GM06990 (cell line): ENCODE data around the gene UNC13A.

Experiments used
- DNase-seq: peaks from one replicate; pipeline ENCODE4 v3.0.0-alpha.2; 2011; ENCODE audit not compliant: insufficient read length; ENCODE audit errors: extremely low read depth
- H3K27me3 ChIP-seq: replicated peaks from 2 replicates; pipeline ENCODE4 v1.6.0; 2011; ENCODE audit warnings: low read length; ENCODE audit not compliant: control insufficient read depth, insufficient read depth
- H3K36me3 ChIP-seq: 2 replicates; pipeline ENCODE4 v1.5.1; 2011; ENCODE audit warnings: low read length; ENCODE audit not compliant: control insufficient read depth, insufficient read depth
- H3K4me3 ChIP-seq: replicated peaks from 2 replicates; pipeline ENCODE4 v1.5.1; 2011; ENCODE audit warnings: low read depth, mild to moderate bottlenecking, control low read depth, low read length
- TF ChIP-seq, protein P1 (sequence below): IDR thresholded peaks from 2 replicates; pipeline ENCODE4 v1.5.1; 2011; ENCODE audit warnings: low read length, control low read depth, mild to moderate bottlenecking, inconsistent platforms; ENCODE audit not compliant: insufficient read depth, poor library complexity, severe bottlenecking

The UNC13A gene

GRCh38 chr19:17726964-17727773 lies 39.0 kb upstream of the UNC13A start:
- Histone ChIP-seq H3K4me3 (no peak overlapping the region), H3K36me3 (peaks cover 40% of the 10 kb centered on the region), H3K27me3 (no peaks in the 10 kb centered on the region)
- TF ChIP-seq, protein P1, sequence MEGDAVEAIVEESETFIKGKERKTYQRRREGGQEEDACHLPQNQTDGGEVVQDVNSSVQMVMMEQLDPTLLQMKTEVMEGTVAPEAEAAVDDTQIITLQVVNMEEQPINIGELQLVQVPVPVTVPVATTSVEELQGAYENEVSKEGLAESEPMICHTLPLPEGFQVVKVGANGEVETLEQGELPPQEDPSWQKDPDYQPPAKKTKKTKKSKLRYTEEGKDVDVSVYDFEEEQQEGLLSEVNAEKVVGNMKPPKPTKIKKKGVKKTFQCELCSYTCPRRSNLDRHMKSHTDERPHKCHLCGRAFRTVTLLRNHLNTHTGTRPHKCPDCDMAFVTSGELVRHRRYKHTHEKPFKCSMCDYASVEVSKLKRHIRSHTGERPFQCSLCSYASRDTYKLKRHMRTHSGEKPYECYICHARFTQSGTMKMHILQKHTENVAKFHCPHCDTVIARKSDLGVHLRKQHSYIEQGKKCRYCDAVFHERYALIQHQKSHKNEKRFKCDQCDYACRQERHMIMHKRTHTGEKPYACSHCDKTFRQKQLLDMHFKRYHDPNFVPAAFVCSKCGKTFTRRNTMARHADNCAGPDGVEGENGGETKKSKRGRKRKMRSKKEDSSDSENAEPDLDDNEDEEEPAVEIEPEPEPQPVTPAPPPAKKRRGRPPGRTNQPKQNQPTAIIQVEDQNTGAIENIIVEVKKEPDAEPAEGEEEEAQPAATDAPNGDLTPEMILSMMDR, result no peak
- no peak for DNase-seq

GRCh38 chr19:17726136-17726741 lies 38.1 kb upstream of the UNC13A start:
- Histone ChIP-seq H3K4me3 (no peak overlapping the region), H3K36me3 (peaks cover 43% of the 10 kb centered on the region), H3K27me3 (no peaks in the 10 kb centered on the region)
- TF ChIP-seq, protein P1, result no peak
- no peak for DNase-seq

DNA sequence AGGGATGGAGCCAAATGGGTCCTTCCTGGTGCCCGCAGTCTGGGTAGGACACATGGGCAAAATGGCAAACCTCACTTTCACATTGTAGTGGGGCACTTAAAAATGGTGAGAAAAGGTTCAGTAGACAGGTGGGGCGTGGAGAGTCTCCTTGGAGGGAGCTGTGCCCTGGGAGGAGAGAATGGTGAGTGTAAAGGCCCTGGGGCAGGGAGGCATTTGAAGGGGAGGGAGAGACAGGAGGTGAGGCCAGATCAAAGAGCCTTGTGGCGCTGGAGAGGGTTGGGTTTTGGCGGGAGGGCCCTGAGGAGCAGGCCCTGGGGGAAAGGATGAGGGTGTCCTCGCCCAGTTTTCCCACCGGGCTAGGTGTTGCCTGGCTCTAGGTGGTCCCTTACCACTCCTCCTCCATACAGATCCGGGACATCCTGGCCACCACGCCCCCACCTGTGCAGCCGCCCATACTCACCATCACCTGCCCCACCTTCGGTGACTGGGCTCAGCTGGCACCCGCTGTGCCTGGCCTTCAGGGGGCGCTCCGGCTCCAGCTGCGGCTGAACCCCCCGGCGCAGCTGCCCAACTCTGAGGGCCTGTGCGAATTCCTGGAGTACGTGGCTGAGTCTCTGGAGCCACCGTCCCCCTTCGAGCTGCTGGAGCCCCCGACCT lies 37.4 kb upstream of the UNC13A start:
- TF ChIP-seq, protein P1, result peak; percentile 57
- no peak overlapping the region for H3K4me3 ChIP-seq
- H3K36me3 ChIP-seq, result peaks cover 43% of the 10 kb centered on the region
- no peaks in the 10 kb centered on the region for H3K27me3 ChIP-seq
- DNase-seq, result no peak

DNA sequence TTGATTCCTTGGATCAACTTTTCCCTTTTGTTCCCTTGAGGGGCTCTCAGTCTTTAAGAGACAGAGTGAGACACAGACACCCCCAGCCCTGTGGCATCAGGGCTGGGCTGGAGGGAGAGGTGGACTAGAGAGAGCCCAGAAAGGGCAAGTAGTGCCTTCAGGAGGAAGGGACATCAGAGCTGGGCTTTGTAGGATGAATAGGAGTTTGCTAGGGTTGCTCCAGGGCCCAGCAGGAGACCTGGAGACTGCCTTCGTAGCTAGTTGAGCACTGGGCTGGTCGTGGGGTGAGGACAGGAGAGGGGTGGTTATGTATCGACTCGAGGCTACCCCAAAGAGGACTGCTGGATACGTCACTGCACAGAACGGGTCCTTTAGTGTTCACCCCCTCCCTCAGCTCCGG lies 36.5 kb upstream of the UNC13A start:
- Histone ChIP-seq H3K4me3 (no peak overlapping the region), H3K36me3 (peaks cover 43% of the 10 kb centered on the region), H3K27me3 (no peaks in the 10 kb centered on the region)
- TF ChIP-seq, protein P1, result no peak
- no peak for DNase-seq

- TF ChIP-seq, protein P1, result no peak
- Histone ChIP-seq H3K36me3 (peaks cover 36% of the 10 kb centered on the region), H3K4me3 (no peak overlapping the region), H3K27me3 (no peaks in the 10 kb centered on the region)
- no peak for DNase-seq
These were observed 34.6 kb upstream of the UNC13A start for GRCh38 chr19:17722655-17723240.
